Gastrocnemius medialis (tissue), 4 donors: ENCODE data around the gene FCRLB. TPM values are rescaled to one million over a fixed set of nuclear protein-coding genes. Genes with fewer than 3 reads are reported as not detected.

Experiments used
- ATAC-seq, 2 donors: fragments of 150-250 bp; one replicate each; pipeline ENCODE4 v1.9.1; 2016
- DNase-seq, 2 donors: peaks; one replicate each; pipeline ENCODE4 v3.0.0-alpha.2; 2019
- H3K27ac ChIP-seq, 4 donors: fragments of 200-600 bp; sonication (generic); 1 replicate in 1 of 4; 2 replicates in 3 of 4; pipeline ENCODE4 v1.5.1; 2016 to 2018; ENCODE audit warnings: mild to moderate bottlenecking in 2 of 4, moderate library complexity in 1 of 4
- H3K27me3 ChIP-seq, 3 donors: fragments of 200-600 bp; sonication (generic) in 2 of 3; 1 replicate in 1 of 3; 2 replicates in 2 of 3; pipeline versions ENCODE4 v1.5.1 to v1.6.0; 2016 to 2019; ENCODE audit warnings: mild to moderate bottlenecking in 1 of 3, moderate library complexity in 1 of 3
- H3K36me3 ChIP-seq, 2 donors: fragments of 200-600 bp; sonication (generic) in 1 of 2; one replicate each; pipeline ENCODE4 v1.5.1; 2017 to 2018
- H3K4me1 ChIP-seq, 2 donors: fragments of 200-600 bp; sonication (generic) in 1 of 2; one replicate each; pipeline ENCODE4 v1.5.1; 2016 to 2017; ENCODE audit warnings: mild to moderate bottlenecking in 2 of 2
- H3K4me3 ChIP-seq, 4 donors: fragments of 200-600 bp; sonication (generic) in 3 of 4; 1 replicate in 1 of 4; 2 replicates in 3 of 4; pipeline ENCODE4 v1.5.1; 2016 to 2019; ENCODE audit warnings: mild to moderate bottlenecking in 2 of 4
- H3K9me3 ChIP-seq, 3 donors: fragments of 200-600 bp; sonication (generic) in 2 of 3; 1 replicate in 1 of 3; 2 replicates in 2 of 3; pipeline ENCODE4 v1.5.1; 2016 to 2019
- CTCF ChIP-seq, 5 experiments: fragments of 450-650 bp in 3 of 5; fragments of 200-600 bp in 2 of 5; sonication (generic) in 2 of 5; IDR thresholded peaks in 4 of 5; conservative IDR thresholded peaks in 1 of 5; 1 replicate in 4 of 5; 2 replicates in 1 of 5; pipeline ENCODE4 v1.5.1; 2016 to 2019; ENCODE audit warnings: antibody characterized with exemption in 5 of 5, mild to moderate bottlenecking in 3 of 5, moderate library complexity in 3 of 5
- POLR2A ChIP-seq, 2 donors: fragments of 450-650 bp; IDR thresholded peaks; one replicate each; pipeline ENCODE4 v1.6.1; 2017; ENCODE audit warnings: antibody characterized with exemption in 2 of 2, mild to moderate bottlenecking in 2 of 2, moderate library complexity in 2 of 2
- in situ Hi-C, 4 donors: fragments of 200-750 bp; cut with MboI; loops; one replicate each; pipeline versions ENCODE4 v1.15.0 to v1.8.0; 2017; ENCODE audit warnings: low sequenced_read_pairs in 4 of 4
- intact Hi-C: fragments of 100-400 bp; cut with DNase I; formaldehyde crosslinking; loops from one replicate; pipeline ENCODE4 v1.15.1; 2023; ENCODE audit warnings: low total_unique reads
- total RNA-seq, 4 donors: library from RNA; depleted of rRNA; stranded (reverse); fragments of >200 nt; gene quantifications; one replicate each; pipeline versions ENCODE4 v1.1.0 to v1.2.3, GENCODE V29; 2016

Gene FCRLB
- total RNA-seq, 4 donors from 2014 or later, result not detected

GRCh38 chr1:161702250-161702649 lies 19.1 kb upstream of the FCRLB start:
- ATAC-seq, result no peak
- intact Hi-C loops, result no loop called here
- Histone ChIP-seq H3K4me3 (no peak overlapping the region), H3K27ac (no peak overlapping the region), H3K9me3 (no peaks in the 10 kb centered on the region), H3K27me3 (no peaks in the 10 kb centered on the region), H3K36me3 (no peaks in the 10 kb centered on the region), H3K4me1 (no peaks in the 10 kb centered on the region)
- no peak for TF ChIP-seq POLR2A (IDR thresholded peaks at IDR 0.05)
- no peak for TF ChIP-seq CTCF (IDR thresholded peaks at IDR 0.05 in 4 of 5, conservative IDR thresholded peaks at IDR 0.05 in 1 of 5)
- in situ Hi-C loops, result no loop called here
- DNase-seq, result no peak

- DNase-seq (no peak), ATAC-seq (no peak)
- no peaks in the 10 kb centered on the region for H3K27me3 ChIP-seq
- no peaks in the 10 kb centered on the region for H3K9me3 ChIP-seq
- no peaks in the 10 kb centered on the region for H3K4me1 ChIP-seq
- no peak overlapping the region for H3K27ac ChIP-seq
- in situ Hi-C loops, result no loop called here
- intact Hi-C loops, result no loop called here
- H3K36me3 ChIP-seq, result no peaks in the 10 kb centered on the region
- no peak overlapping the region for H3K4me3 ChIP-seq
- TF ChIP-seq CTCF (IDR thresholded peaks at IDR 0.05 in 4 of 5, conservative IDR thresholded peaks at IDR 0.05 in 1 of 5), result no peak
- no peak for TF ChIP-seq POLR2A (IDR thresholded peaks at IDR 0.05)
Measured at GRCh38 chr1:161705537-161705936, 15.8 kb upstream of the FCRLB start.

- H3K27me3 ChIP-seq, result no peaks in the 10 kb centered on the region
- no peak overlapping the region for H3K4me3 ChIP-seq
- H3K4me1 ChIP-seq, result no peaks in the 10 kb centered on the region
- no peaks in the 10 kb centered on the region for H3K36me3 ChIP-seq
- no peak for DNase-seq
- intact Hi-C loops, result no loop called here
- H3K27ac ChIP-seq, result peak overlapping the region in 2 of 4 donors; percentile 59 to 67
- in situ Hi-C loops, result no loop called here
- TF ChIP-seq CTCF (IDR thresholded peaks at IDR 0.05 in 4 of 5, conservative IDR thresholded peaks at IDR 0.05 in 1 of 5), result no peak
- TF ChIP-seq POLR2A (IDR thresholded peaks at IDR 0.05), result no peak
- no peaks in the 10 kb centered on the region for H3K9me3 ChIP-seq
- ATAC-seq, result no peak
Measured at GRCh38 chr1:161706113-161706481, 15.2 kb upstream of the FCRLB start.

- H3K9me3 ChIP-seq, result no peaks in the 10 kb centered on the region
- no peaks in the 10 kb centered on the region for H3K4me1 ChIP-seq
- peak within 1 kb of the TSS in 3 of 4 donors; percentile 23 to 67 (median 59) for H3K27ac ChIP-seq
- intact Hi-C loops (no loop called here), in situ Hi-C loops (no loop called here)
- H3K36me3 ChIP-seq, result no peaks in the 10 kb centered on the region
- H3K27me3 ChIP-seq, result no peaks in the 10 kb centered on the region
- no peak for TF ChIP-seq CTCF (IDR thresholded peaks at IDR 0.05 in 4 of 5, conservative IDR thresholded peaks at IDR 0.05 in 1 of 5)
- no peak for TF ChIP-seq POLR2A (IDR thresholded peaks at IDR 0.05)
- H3K4me3 ChIP-seq, result no peak within 1 kb of the TSS
- DNase-seq (no peak), ATAC-seq (peak; percentile 90 to 98)
Measured at GRCh38 chr1:161706482-161707347, 14.6 kb upstream of the FCRLB start, which contains the start of gene FCRLA. Gene FCRLA (plus strand): TSS chr1:161707229. CDS start chr1:161707265, 36 bp downstream.
